SU-DHL-6 (cell line): Measurements from ENCODE around the gene AGRN.
"Not testable (repeated sequence)": the region's sequence is repeated elsewhere in the genome, so short reads cannot be mapped to it uniquely, and the experiment has no call there.

Source experiments
- H2AFZ ChIP-seq: fragments of 200-600 bp; sonication (generic); 2 replicates; pipeline ENCODE4 v1.6.1; 2014; ENCODE audit warnings: low read depth, mild to moderate bottlenecking, moderate library complexity, mixed read lengths, antibody characterized with exemption, low read length; ENCODE audit not compliant: severe bottlenecking
- H3F3A ChIP-seq: fragments of 200-600 bp; shearing (Covaris generic); 2 replicates; pipeline ENCODE4 v1.6.0; 2016; ENCODE audit warnings: antibody characterized with exemption, mild to moderate bottlenecking; ENCODE audit not compliant: insufficient read depth
- H3K27ac ChIP-seq: fragments of 200-600 bp; sonication (generic); 2 replicates; pipeline ENCODE4 v1.5.1; 2016; ENCODE audit warnings: low read depth, mild to moderate bottlenecking, low read length, moderate library complexity, mixed read lengths
- H3K27me3 ChIP-seq: fragments of 200-600 bp; sonication (generic), shearing (Covaris generic); 2 replicates; pipeline ENCODE4 v1.6.0; 2014; ENCODE audit warnings: mild to moderate bottlenecking, low read length
- H3K36me3 ChIP-seq: fragments of 200-600 bp; sonication (generic); 2 replicates; pipeline ENCODE4 v1.6.1; 2014; ENCODE audit warnings: mild to moderate bottlenecking, low read length, mixed read lengths
- H3K4me2 ChIP-seq: fragments of 300-600, 200-600 bp; shearing (Covaris generic), sonication (generic); 2 replicates; pipeline ENCODE4 v1.6.0; 2014; ENCODE audit warnings: low read length, low read depth, mild to moderate bottlenecking; ENCODE audit not compliant: poor library complexity, severe bottlenecking
- H3K4me3 ChIP-seq: fragments of 200-600 bp; sonication (generic); 2 replicates; pipeline ENCODE4 v1.5.1; 2014; ENCODE audit warnings: antibody characterized with exemption, low read length, mild to moderate bottlenecking, mixed read lengths; ENCODE audit not compliant: insufficient read depth, poor library complexity, severe bottlenecking
- H3K79me2 ChIP-seq: fragments of 200-600 bp; sonication (generic); 2 replicates; pipeline ENCODE4 v1.6.1; 2014; ENCODE audit warnings: mild to moderate bottlenecking, low read length, moderate library complexity; ENCODE audit not compliant: insufficient read depth
- H3K9ac ChIP-seq: fragments of 200-600 bp; sonication (generic); 2 replicates; pipeline ENCODE4 v1.7.0; 2014; ENCODE audit warnings: mild to moderate bottlenecking, low read length
- H3K9me2 ChIP-seq: fragments of 200-600 bp; sonication (generic); replicated peaks from 2 replicates; pipeline ENCODE4 v1.6.1; 2014; ENCODE audit warnings: low read length; ENCODE audit not compliant: insufficient read depth
- H3K9me3 ChIP-seq: fragments of 200-600 bp; sonication (generic); 2 replicates; pipeline ENCODE4 v1.6.1; 2014; ENCODE audit warnings: low read length, mixed read lengths; ENCODE audit not compliant: insufficient read depth
- H4K20me1 ChIP-seq: fragments of 200-600 bp; sonication (generic); 2 replicates; pipeline ENCODE4 v1.6.1; 2014; ENCODE audit warnings: low read depth, mild to moderate bottlenecking, antibody characterized with exemption, low read length, moderate library complexity, mixed read lengths
- CTCF ChIP-seq: fragments of 200-600 bp; sonication (generic); IDR thresholded peaks from one replicate; pipeline ENCODE4 v1.5.1; 2017; ENCODE audit warnings: antibody characterized with exemption, mild to moderate bottlenecking, low read length, moderate library complexity; ENCODE audit not compliant: insufficient read depth, poor library complexity, severe bottlenecking
- EZH2phosphoT487 ChIP-seq: fragments of 200-600 bp; sonication (generic), shearing (Covaris generic); conservative IDR thresholded peaks from 2 replicates; pipeline ENCODE4 v1.6.1; 2018; ENCODE audit warnings: mild to moderate bottlenecking, antibody characterized with exemption, low read length, moderate library complexity, mixed read lengths

Gene AGRN

GRCh38 chr1:1018321-1018685 lies 1.6 kb upstream of the AGRN start:
- not testable (repeated sequence) for H3K36me3 ChIP-seq, H3K4me3 ChIP-seq, H3K9me2 ChIP-seq, H3F3A ChIP-seq, H3K27me3 ChIP-seq, H2AFZ ChIP-seq, H4K20me1 ChIP-seq, H3K9ac ChIP-seq, H3K27ac ChIP-seq, H3K79me2 ChIP-seq, H3K4me2 ChIP-seq, H3K9me3 ChIP-seq

DNA sequence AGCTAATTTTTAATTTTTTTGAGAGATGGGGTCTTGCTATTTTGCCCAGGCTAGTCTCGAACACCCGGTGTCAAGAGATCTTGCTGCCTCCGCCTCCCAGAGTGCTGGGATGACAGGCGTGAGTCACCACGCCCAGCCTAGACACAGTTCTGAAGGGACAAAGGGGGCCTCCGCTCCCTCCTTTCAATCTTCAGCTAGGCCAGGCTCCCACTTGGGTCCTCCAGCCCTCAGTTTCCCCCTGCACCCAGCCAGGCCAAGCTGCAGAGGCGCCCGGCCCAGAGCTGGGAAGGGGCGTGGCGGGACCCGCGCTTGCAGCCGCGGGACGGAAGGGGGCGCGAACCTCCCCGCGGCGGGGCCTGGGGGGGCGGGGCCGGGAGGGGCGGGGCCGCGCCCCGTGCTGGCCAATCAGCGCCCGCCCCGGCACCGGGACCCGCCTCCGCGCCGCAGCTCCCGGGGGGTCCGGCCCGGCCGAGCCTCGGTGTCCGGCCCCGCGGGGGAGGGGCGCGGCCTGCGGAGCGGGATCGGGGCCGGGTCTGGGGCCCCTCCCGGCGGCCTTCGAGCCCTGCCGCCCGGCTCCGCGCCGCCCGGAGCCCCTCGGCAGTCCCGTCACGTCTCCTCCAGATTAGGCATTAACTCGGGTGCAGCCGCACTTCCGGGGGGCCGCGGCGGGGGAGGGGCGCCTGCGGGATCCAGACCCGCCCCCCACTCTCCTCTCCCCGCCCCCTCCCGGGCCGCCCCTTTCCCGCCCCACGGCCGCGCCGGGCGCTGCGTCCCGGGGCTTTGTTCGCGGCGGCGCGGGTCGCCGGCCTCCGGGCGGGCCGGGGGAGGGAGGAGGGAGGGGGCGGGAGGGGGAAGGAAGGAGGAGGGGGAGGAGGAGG lies 559 bp upstream of the AGRN start:
- Histone ChIP-seq H3K9me2 (no peaks in the 10 kb centered on the region), H3K36me3 (no peaks in the 10 kb centered on the region), H3K4me2 (peak overlapping the region; percentile 40), H3K9me3 (no peaks in the 10 kb centered on the region), H4K20me1 (no peaks in the 10 kb centered on the region), H3F3A (no peaks in the 10 kb centered on the region), H3K27me3 (no peaks in the 10 kb centered on the region), H3K4me3 (peak overlapping the region; percentile 52), H3K79me2 (no peaks in the 10 kb centered on the region), H3K27ac (no peak overlapping the region), H2AFZ (no peak overlapping the region), H3K9ac (no peak overlapping the region)
- TF ChIP-seq CTCF: no peak
- no peak for TF ChIP-seq EZH2phosphoT487

DNA sequence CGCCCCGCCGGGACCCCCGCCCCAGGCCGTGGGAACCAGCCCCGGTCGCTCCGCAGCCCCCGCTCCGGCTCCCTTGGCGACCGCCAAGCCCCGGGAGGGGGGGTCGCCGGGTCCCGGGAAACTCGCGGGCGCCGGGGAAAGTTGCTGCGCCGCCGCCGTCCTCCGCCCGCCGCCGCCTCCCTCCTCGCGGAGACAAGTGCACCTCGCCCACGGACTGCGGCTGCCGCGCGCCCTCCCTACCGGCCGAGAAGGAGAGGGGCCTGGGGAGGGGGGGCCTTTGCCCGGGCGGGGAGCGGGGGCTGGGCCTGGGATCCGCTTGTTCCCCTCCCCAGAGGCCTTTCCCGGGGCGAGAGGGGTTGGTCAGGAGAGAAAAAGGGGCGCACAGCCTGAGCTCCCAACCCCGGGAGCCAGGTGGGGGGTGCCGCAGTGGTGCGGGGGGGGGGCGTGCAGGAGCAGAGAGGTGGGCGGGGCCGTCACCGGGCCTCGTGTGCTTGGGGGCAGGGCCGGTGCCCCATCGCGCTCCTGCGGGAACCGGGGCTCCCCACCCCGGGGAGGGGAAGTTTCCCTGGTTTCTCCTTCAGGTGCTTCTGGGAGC lies 592 bp downstream of the AGRN start:
- H3K9me3 ChIP-seq: no peaks in the 10 kb centered on the region
- TF ChIP-seq CTCF: no peak
- no peak for TF ChIP-seq EZH2phosphoT487
- no peaks in the 10 kb centered on the region for H3F3A ChIP-seq
- H3K4me2 ChIP-seq: no peak overlapping the region
- no peaks in the 10 kb centered on the region for H3K27me3 ChIP-seq
- no peak overlapping the region for H2AFZ ChIP-seq
- no peaks in the 10 kb centered on the region for H4K20me1 ChIP-seq
- no peaks in the 10 kb centered on the region for H3K79me2 ChIP-seq
- H3K27ac ChIP-seq: no peak overlapping the region
- no peak overlapping the region for H3K4me3 ChIP-seq
- H3K36me3 ChIP-seq: no peaks in the 10 kb centered on the region
- H3K9ac ChIP-seq: no peak overlapping the region
- H3K9me2 ChIP-seq: no peaks in the 10 kb centered on the region
